ENCODE data around the gene ANKLE2. TPM values are rescaled to one million over a fixed set of nuclear protein-coding genes. Genes with fewer than 3 reads are reported as not detected.
"Not testable (repeated sequence)": the region's sequence is repeated elsewhere in the genome, so short reads cannot be mapped to it uniquely, and the experiment has no call there.

Gene ANKLE2
- 10 to 100 TPM; 64.2 to 75.4 (median 73.5) TPM for total RNA-seq

DNA sequence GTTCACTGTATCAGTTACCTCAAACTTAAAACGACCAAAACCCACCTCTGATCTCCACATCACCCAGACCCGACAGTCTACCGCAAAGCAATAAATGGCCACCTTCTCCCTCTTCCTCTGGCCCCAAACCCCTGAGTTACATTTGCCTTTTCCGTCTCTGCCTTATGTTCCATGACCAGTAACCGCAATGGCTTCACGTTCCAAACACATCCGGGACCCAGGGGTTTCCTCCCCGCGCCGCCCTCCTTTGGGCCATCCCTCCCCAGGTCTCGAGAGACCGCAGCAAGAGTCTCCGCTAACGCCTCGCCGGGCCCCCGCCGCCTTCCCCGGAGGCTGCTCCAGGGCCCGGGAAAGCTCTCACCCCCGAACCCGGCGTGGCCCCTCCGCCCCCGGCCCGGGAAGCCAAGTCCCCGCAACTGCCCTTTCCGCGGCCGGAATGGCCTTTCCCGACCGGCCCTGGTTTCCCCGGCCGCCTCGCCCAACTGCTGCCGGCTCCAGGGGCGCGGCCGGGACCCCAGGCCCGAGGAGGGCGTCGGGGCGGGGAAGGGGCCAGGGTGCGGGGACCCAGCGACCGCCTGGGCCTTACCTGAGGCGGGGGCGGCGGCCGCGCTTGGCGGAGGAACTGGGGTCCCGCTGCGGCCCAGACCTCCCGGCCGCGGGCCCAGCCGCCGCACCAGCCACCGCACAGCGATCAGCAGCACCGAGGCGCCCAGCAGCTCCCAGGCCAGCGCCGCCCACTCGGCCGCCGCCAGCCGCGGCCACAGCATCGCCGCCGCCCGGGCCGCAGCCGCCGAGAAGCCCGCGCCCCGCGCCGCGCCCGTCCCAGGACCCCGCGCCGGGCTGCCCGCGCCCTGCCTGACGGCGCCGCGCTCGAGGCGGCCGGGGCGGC, at the start of gene ANKLE2:
ANKLE2 (minus strand) TSS at position 801 of the 889 bp plus-strand sequence; CDS start at position 767, 34 bp downstream.
- Histone ChIP-seq H3K9me3 (no peaks in the 10 kb centered on the region), H3K27me3 (no peaks in the 10 kb centered on the region), H3K36me3 (no peaks in the 10 kb centered on the region), H3K4me1 (peaks cover 5 to 13% of the 10 kb centered on the region in 2 donors), H3K27ac (peak within 1 kb of the TSS; percentile 92 to 95), H3K4me3 (peak within 1 kb of the TSS; percentile 95 to 98 (median 98))
- no peak for DNase-seq (ENCODE audit: low spot score in 2 of 2)
- TF ChIP-seq POLR2A (IDR thresholded peaks at IDR 0.05), result no peak
- TF ChIP-seq, protein P1, sequence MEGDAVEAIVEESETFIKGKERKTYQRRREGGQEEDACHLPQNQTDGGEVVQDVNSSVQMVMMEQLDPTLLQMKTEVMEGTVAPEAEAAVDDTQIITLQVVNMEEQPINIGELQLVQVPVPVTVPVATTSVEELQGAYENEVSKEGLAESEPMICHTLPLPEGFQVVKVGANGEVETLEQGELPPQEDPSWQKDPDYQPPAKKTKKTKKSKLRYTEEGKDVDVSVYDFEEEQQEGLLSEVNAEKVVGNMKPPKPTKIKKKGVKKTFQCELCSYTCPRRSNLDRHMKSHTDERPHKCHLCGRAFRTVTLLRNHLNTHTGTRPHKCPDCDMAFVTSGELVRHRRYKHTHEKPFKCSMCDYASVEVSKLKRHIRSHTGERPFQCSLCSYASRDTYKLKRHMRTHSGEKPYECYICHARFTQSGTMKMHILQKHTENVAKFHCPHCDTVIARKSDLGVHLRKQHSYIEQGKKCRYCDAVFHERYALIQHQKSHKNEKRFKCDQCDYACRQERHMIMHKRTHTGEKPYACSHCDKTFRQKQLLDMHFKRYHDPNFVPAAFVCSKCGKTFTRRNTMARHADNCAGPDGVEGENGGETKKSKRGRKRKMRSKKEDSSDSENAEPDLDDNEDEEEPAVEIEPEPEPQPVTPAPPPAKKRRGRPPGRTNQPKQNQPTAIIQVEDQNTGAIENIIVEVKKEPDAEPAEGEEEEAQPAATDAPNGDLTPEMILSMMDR (IDR thresholded peaks at IDR 0.05), result no peak
- no peak for TF ChIP-seq POLR2AphosphoS5 (IDR thresholded peaks at IDR 0.05)
- intact Hi-C loops (cut with DNase I; ENCODE audit: low total_unique reads), result no loop called here

DNA sequence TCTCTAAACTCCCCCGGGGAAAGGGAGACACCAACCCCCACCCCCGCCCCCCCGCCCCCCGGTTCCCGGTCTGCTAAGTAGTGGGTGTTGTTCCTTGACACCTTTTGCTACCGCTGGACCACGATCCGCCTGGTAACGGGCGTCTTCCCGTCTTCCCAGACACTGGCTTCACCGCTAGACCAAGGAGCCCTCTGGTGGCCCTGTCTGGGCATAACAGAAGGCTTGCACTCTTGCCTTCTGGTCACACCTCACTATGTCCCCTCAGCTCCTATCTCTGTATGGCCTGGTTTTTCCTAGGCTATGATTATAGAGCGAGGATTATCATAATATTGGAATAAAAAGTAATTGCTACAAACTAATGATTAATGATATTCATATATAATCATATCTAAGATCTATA, 47.8 kb upstream of the ANKLE2 start:
- DNase-seq (ENCODE audit: low spot score in 2 of 2); intact Hi-C loops (cut with DNase I; ENCODE audit: low total_unique reads); H3K4me1 ChIP-seq; H3K9me3 ChIP-seq; H3K27me3 ChIP-seq; H3K4me3 ChIP-seq; H3K36me3 ChIP-seq; H3K27ac ChIP-seq: not testable (repeated sequence)

DNA sequence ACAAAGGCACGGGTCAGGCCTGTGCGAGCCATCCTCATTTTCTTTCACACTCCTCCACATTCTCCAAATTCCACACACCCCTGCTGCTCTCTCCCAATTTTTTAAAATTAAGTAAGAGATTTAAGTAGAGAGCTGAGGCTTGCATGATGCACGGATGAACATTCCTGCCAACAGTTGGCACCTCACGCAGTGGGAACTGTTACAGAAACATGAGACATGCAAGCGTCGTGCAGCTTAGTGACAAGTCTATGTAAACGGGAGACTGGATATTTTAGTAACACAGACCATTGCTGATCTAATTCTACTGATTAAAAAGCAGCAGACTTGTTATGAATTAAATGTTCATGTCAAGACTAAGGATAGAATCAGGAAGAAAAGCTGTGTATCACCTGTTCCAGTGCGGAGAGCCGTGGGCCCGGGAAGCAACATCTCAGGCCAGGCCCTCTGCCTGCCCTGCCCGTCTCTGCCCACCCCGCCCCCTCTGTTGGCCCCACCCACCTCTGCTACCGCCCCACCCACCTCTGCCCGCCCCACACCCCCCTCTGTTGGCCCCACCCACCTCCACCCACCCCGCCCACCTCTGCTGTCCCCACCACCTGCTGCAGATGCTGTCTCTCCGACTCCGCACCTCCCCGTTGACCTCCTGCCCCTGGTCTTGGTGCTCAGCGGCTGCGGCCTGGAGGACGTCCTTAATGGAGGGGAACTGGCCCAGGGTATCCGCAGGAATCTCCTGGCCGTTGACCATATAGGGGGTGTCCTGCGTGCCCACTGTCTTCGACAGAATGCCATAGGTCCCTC, 45.9 kb upstream of the ANKLE2 start:
- no peaks in the 10 kb centered on the region for H3K9me3 ChIP-seq
- DNase-seq (ENCODE audit: low spot score in 2 of 2), result no peak
- peaks cover 6% of the 10 kb centered on the region for H3K36me3 ChIP-seq
- intact Hi-C loops (cut with DNase I; ENCODE audit: low total_unique reads), result no loop called here
- H3K27ac ChIP-seq, result no peak overlapping the region
- no peaks in the 10 kb centered on the region for H3K4me1 ChIP-seq
- H3K4me3 ChIP-seq, result no peak overlapping the region
- H3K27me3 ChIP-seq, result no peaks in the 10 kb centered on the region
- no peak for TF ChIP-seq POLR2AphosphoS5 (IDR thresholded peaks at IDR 0.05)
- TF ChIP-seq, protein P1 (IDR thresholded peaks at IDR 0.05), result no peak
- no peak for TF ChIP-seq POLR2A (IDR thresholded peaks at IDR 0.05)

DNA sequence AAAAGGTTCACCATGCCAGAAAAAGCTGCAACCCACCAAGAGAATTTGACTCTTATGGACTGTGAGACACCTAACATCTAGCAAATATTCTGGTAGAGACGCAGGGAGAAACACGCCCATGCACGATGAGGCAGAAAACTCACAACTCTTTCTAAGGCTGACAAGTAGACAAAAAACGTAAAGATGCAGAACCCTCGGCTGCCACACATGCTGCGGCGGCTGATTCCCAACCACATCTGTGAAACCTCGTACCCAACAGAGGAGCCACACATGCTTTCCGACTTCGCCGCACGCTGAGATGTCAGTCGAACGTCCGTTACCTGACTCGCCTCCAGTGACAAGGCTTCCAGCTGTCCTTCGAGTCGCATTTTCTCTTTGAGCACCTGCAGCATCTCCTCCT, 45.2 kb upstream of the ANKLE2 start:
- peaks cover 8% of the 10 kb centered on the region for H3K36me3 ChIP-seq
- no peak for DNase-seq (ENCODE audit: low spot score in 2 of 2)
- H3K27me3 ChIP-seq, result no peaks in the 10 kb centered on the region
- intact Hi-C loops (cut with DNase I; ENCODE audit: low total_unique reads), result no loop called here
- TF ChIP-seq POLR2A (IDR thresholded peaks at IDR 0.05), result no peak
- TF ChIP-seq POLR2AphosphoS5 (IDR thresholded peaks at IDR 0.05), result no peak
- TF ChIP-seq, protein P1 (IDR thresholded peaks at IDR 0.05), result no peak
- no peak overlapping the region for H3K27ac ChIP-seq
- no peaks in the 10 kb centered on the region for H3K4me1 ChIP-seq
- no peaks in the 10 kb centered on the region for H3K9me3 ChIP-seq
- no peak overlapping the region for H3K4me3 ChIP-seq

DNA sequence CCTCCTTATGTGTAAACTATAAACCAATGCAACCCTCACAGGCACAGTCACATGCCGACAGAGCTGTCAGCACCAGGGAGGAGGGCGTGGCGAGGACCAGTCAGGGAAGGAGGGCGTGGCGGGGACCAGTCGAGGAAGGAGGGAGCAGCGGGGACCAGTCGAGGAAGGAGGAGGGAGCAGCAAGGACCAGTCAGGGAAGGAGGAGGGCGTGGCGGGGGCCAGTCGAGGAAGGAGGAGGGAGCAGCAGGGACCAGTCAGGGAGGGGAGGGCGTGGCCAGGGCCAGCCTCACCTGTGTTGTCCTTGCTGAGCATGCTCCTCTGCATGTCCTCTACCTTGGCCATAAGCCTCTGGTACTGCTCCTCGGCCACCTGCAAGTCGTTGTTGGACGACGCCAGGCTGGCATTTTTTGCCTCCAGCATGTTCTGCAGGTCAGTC, 42.8 kb upstream of the ANKLE2 start:
- no peak for DNase-seq (ENCODE audit: low spot score in 2 of 2)
- Histone ChIP-seq H3K27me3 (no peaks in the 10 kb centered on the region), H3K4me1 (no peaks in the 10 kb centered on the region), H3K36me3 (peaks cover 17% of the 10 kb centered on the region), H3K27ac (peak overlapping the region in 1 of 2 donors; percentile 74), H3K9me3 (no peaks in the 10 kb centered on the region), H3K4me3 (no peak overlapping the region)
- intact Hi-C loops (cut with DNase I; ENCODE audit: low total_unique reads), result no loop called here
- no peak for TF ChIP-seq POLR2AphosphoS5 (IDR thresholded peaks at IDR 0.05)
- TF ChIP-seq, protein P1 (IDR thresholded peaks at IDR 0.05), result no peak
- no peak for TF ChIP-seq POLR2A (IDR thresholded peaks at IDR 0.05)

Data from breast epithelium (tissue), 4 donors.